Right lung (tissue), 5 donors: ENCODE measurements around the gene NACAD. TPM values are rescaled to one million over a fixed set of nuclear protein-coding genes. Genes with fewer than 3 reads are reported as not detected.
"Not testable (repeated sequence)": the region's sequence is repeated elsewhere in the genome, so short reads cannot be mapped to it uniquely, and the experiment has no call there.

ENCODE experiments used
- DNase-seq, 2 donors: peaks; one replicate each; pipeline ENCODE4 v3.0.0-alpha.2; 2013
- polyA plus RNA-seq, 5 donors: library from polyadenylated mRNA; unstranded; fragments of 120-200 nt; gene quantifications; one replicate each; pipeline versions ENCODE4 v1.2.1 to v1.2.3, GENCODE V29; 2013; ENCODE audit warnings: inconsistent platforms in 1 of 5, low replicate concordance in 1 of 5; ENCODE audit not compliant: insufficient read length in 5 of 5, insufficient read depth in 1 of 5

NACAD gene
- polyA plus RNA-seq, 5 donors = 5.7 to 10.5 (median 8.2) TPM

DNA sequence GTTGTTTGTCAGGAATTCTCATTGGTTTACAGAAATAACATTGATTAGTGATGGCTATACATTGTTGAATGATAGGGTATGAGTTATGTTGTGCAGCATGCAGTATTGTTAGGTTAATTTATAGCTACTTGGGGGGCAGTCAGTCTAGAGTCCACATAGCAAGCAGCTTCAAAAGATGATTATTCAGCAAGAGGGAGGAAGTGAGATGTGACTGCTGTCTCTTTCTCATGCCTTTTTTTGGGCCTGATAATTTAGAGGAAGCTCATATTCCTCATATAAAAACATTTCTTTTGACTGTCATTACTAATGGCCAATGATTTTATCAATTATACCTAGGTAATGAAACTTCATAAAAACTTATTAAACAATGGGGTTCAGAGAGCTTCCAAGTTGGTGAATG lies 26.2 kb upstream of the NACAD start:
- no peak for DNase-seq

DNA sequence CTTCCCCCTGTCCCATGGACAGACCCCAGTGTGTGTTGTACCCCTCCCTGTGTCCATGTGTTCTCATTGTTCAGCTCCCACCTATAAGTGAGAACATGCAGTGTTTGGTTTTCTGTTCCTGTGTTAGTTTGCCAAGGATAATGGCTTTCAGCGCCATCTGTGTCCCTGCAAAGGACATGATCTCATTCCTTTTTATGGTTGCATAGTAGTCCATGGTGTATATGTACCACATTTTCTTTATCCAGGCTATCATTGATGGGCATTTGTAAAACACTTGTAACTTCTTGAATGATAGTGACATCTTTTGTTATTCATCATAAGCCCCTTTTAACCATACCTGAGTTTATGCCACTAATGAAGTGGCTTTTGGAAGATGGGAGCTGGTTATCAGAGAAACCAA lies 25.5 kb upstream of the NACAD start:
- DNase-seq = not testable (repeated sequence)

DNA sequence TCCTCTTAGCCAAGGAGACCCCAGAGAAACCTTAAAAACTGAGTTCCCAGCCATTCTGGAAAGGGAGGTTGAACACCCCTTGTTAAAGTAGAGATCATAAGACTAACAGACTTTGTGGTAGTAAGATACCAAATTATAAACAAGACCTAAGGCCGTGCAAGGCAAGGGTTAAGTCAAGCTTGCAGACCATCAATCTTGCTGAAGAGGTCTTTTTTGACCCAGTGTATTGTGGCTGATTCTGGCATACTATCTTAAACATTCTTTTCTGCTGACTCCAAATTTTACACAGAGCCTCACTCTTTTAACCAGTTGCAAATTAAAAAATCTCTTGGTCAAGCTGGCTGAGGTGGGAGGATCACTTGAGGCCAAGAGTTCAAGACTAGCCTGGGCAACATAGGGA lies 23.9 kb upstream of the NACAD start:
- no peak for DNase-seq

DNA sequence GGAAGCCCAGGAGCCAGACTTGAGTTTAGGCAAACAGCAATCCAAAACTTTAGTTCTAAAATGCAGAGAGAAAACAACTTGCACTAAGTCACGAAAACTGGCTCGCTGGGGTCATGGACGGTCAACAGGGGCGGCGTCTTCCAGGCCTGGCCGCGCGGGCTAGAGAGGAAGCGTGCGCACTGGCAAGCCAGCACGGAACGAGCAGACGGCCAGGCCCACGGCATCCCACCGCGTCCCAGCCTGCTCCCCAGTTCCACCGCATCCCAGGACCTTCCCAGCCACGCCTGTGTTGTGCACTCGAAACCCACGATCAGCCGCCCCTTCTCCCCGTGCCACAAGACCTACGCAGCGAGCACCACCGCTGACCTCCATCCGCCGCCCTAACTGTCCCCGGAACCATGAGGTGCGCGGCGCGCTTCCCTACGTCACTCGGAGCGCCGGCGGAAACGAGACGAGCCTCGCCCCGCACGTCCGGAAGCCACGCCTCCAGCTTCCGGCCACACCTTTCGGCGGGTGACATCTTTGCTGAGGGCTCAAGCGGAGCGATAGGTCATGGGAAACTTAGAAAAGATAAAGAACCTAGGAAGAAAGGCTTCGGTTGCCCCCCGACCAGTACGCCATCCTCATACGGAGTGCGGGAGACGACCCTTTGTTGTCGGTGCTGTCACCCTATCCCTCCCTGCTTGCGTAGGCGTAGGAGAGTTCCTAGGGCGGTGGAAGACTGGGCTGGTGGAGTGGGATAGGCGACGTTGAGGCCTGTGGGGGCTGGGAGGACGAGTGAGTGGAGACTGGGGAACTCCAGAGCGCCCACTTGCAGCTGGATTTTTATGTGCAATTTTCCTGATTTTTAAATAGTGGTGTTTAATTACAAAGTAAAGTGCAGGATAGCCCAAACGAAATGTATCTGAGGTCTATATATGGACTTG lies 22.8 kb upstream of the NACAD start, which contains the start of gene TBRG4:
TBRG4 (minus strand) TSS at position 400 of the 926 bp plus-strand sequence. CDS start 2,460 bp downstream, outside the sequence.
- peak; percentile 96 for DNase-seq

DNA sequence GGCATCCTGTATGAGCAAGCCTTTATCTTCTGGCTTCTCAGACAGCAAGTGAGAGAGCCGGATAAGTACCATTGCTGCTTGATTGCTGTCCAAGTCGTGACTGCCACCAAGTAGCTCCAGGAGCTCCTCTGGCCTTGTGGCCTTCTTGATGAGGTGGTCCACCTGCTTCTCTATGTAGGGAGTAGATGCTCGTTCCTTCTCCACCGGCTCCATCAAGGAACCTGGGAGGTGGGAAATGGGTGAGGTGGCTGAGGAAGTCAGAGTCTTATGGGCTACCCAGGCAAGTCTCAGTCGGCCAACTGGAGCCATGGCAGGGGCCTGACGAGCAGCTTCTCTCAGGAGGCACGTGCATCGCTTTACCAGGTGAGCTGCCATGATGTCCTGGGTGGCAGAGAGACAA lies 20.1 kb upstream of the NACAD start:
- DNase-seq = no peak

DNA sequence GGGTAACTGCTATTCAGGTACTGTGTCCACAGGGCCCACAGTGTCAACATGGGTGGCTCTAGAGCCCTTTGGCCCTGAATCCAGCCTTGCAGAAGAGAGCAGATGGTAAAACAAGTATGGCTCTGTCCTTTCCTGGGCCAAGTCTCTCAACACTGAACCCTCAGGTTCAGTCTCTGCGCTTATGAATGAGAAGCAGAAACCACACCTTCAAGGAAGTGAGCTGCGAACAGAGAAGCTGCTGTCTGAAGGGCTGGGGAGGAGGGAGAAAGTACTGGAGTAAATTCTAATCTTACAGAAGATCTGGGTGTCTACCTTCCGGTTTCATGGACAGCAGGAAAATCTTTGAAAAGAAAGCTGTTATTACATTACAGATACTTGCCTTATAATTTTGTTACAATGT lies 18.6 kb upstream of the NACAD start:
- DNase-seq = no peak

DNA sequence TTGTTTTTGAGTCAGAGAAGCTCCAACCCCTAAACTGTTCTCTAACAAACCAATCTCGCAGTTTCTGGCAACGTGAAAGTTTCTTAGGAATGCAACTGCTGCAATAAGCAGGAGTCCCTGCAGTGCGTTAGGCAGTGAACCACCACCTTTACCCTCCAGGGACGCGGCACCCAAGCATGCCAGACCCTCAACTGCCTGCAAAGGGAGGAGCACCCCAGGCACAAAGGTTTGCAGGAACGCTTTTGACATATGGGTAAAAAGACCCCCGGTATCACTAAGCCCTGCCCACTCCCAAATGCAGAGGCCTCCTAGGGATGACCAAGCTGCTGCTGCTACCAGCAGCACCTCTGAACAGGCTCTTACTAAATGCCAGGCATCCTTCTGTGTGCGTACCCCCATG lies 18.1 kb upstream of the NACAD start:
- DNase-seq = no peak

DNA sequence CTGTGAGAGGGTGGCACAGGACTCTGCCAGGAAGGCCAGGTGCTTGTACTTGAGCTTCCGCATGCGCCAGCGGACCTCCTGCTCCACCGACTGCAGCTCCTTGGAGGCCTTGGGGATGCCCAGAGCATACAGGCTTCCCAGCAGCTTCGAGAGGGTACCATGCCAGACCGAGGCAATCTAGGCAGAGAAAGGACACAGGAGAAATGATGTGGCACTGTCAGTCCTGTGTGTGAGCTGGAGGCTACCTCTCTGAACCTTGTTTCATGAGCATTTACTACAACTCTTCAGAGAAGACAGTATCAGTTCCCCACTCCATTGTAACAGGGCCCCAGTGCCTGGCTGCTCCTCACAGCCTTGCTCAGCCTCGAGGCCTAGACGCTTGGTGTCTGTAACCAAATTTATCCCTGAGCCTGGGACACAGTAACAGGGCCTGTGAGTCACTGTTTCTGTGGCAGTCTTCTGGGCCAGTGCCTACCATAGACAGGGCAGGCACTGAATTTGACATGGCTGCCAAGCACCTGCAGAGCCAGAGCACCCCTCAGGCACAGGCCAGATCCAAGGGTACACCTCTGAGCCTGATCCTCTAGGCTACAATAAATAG lies 16.9 kb upstream of the NACAD start:
- DNase-seq = no peak

DNA sequence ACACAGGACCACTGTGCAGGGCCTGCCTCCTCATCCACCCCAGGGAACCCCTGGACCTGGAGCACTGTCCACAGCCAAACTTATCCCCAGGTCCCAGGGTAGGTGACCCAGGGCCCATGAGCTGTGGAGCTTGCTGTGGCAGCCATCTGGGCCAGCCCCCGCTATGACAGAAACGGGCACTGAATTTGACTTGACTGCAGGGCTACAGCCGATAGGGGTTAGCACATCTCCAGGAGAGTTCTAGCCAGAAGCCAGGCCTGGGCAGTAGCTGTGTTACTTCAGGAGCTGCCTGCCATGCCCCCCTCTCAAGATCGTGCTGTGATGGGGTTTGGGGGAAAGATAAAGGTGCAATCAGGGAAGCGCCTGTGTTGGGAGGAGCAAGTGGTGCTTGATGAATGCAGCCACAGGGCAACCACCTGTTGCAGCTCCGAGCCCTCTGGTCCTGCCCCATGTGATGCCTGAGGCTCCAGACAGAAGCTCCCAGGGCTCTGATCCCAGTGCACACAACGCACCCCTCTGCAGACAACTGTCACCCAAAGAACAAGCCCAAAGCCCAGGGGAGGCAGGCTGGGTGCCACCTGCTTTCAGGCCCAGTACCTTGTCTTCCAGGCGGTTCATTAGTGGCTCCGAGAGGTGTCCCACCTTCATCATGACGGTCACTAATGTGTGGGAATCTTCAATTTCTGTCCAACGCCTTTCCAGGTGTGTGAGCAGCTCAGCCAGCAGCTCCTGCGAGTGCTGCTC lies 16.2 kb upstream of the NACAD start:
- DNase-seq = no peak

DNA sequence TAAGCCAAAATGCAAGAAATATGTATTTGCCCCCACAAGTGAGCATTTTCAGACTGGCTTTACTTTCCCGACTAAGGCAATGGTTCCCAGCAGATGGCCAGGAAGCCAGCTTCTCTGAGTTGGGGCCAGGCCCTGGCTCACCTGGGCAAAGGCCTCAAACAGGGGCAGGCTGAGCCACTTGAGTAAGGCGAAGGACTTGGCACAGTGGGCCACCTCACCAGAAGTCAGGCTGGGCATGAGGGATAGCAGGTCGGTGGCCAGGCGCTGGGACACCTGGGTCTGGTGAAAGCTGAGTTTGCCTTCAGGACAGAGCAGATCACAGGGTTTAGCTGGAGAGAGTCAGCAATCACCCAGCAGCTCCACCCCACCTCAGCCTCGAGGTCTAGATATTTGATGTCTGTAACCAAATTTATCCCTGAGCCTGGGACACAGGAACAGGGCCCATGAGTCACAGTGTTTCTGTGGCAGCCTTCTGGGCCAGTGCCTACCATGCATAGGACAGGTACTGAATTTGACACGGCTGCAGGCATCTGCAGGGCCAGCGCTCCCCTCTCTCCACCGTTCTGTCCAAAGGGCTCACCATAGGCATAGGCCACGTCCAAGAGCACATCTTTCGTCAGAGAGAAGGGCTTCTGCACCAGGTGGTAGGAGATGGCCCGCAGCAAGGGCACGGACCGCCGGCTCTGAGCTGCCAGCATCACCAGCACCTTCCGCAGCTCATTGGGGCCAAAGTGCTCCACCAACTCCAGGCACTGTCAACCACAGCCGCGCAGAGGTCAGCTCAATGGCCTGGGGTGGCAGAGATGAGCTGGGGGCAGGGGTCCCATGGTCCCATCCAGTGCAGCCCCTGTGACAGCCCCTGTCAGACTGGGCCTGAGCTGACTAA lies 15.4 kb upstream of the NACAD start:
- no peak for DNase-seq

DNA sequence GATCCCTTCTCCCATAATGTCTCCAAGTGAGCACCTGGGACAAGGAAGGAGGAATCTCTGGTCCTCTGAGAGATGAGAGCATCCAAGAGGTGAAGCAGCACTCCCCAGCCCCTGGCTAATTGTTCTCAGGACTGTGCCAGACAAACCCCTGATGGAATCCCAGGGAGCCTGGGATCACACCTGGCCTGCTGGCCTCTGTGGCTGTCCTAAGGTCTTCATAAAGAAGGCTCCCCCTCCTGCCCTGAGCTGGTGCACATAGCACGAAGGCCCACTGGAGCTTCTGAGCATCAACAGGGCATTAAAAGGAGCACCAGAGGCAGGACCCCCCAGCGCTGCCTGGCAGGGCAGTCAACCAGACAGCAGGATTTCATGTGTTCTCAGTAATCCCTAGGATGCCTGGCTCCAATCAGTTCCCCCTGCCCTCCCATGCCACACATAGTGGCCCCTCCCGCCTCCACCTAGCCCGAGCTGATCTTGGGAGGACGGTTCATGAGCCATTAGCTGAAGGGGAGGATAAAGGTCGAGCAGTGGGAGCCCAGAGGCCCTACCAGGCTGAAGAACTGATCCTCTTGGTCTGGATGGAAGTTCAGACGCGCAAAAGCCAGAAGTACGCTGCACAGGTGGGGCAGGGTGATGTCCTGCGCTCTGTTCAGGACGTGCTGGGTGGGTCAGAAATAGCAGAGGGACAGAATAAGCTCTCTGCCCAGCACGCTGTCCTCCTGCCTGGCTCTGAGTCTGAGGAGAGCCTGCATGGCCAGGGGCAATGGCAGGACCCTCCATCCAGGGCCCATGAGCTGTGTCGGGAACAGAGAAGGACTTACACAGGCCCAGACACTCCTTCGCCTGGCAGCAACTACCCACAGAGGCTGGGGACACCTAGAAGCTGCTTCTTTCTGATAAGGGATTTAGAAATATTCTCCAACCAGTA lies 14.3 kb upstream of the NACAD start:
- DNase-seq = no peak

DNA sequence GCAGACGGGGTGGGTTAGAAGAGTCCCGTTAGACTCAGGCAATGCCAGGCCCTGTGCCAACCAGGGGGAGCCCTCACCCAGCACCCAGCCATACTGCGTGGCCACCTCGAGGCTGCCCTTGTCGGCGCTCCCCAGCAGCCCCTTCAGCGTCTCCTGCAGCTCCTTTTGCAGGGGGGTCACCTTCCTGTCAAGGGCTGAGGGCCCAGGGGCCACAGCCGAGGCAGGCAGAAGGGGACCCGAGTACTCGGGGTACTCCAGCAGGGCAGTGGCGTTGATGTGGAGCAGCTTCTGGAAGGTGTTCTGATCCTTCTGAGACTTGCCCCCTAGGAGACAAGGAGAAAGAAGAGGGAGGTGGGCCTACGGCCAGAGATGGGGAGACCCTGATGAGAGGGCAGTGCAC lies 13.0 kb upstream of the NACAD start:
- no peak for DNase-seq

DNA sequence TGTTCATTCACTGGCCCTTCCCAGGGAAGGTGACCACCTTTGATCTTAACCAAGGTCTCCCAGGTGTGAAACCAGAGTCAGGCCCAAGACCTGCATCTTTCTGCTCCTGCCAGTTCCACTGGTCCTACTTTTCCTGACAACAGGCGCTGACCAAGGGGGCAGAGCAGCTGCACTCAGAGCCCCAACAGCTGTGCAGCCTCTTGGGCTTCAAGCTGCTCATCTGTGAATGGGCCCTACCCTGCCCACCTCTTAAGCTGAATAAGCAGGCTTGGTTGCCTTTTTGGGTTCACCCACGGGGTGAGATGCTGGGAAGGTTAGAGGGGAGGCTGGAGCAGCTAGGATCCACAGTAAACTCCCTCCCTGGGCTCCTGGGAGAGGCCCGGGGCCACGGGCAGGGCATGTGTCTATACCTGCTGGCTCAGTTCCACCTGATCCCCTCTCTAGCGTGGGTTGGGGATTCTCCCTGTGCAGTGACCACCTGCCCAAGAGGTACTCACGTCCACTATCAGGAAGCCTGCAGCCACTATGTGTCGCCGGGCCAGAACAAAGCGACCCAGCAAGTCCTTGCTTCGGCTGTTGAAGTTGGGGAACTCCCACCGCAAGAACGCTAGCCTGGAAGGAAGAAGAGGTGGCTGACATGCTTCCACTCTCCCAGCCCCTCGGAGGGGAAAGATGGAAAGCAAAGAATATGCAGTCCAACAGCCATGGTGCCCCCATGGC lies 12.2 kb upstream of the NACAD start:
- DNase-seq = no peak

DNA sequence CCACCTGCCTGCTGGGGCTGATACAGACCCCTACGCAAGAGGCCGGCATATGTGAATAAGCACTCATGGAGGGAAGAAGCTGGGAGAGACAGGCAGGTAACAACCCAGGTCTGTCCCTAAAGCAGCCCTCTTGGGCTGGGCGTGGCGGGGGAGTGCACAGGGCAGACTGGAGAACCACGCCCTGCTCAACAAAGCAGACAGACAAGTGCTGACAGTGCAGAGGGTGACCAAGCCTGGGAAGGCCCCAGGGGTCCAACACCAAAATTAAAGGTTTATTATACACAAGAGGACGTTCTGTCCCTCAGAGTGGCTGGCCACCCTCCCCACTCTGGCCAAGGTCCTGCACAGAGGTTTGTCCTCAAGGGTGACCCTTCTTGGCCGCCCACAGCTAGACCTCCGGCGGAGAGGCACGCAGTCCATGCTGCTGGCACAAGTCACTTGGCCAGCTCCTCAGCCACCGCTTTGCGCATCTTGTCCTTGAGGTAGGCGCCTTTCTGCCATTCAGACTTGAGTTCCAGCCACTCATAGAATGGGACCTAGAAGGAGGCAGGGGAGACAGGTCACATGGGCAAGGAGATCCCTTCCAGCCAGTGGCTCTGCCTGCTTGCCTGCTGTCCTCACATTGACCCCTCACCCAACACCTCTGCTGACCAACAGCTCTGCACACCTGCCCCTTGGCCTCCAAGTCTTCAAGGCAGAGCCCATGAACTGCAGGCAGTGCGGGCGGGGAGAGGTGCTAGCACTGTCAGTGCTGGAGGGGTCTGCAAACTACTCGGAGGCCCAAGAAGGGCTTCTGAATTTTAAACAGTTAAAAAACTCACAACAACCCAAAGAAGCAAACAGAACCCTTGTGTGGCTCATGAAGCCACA lies 11.4 kb upstream of the NACAD start:
- no peak for DNase-seq

DNA sequence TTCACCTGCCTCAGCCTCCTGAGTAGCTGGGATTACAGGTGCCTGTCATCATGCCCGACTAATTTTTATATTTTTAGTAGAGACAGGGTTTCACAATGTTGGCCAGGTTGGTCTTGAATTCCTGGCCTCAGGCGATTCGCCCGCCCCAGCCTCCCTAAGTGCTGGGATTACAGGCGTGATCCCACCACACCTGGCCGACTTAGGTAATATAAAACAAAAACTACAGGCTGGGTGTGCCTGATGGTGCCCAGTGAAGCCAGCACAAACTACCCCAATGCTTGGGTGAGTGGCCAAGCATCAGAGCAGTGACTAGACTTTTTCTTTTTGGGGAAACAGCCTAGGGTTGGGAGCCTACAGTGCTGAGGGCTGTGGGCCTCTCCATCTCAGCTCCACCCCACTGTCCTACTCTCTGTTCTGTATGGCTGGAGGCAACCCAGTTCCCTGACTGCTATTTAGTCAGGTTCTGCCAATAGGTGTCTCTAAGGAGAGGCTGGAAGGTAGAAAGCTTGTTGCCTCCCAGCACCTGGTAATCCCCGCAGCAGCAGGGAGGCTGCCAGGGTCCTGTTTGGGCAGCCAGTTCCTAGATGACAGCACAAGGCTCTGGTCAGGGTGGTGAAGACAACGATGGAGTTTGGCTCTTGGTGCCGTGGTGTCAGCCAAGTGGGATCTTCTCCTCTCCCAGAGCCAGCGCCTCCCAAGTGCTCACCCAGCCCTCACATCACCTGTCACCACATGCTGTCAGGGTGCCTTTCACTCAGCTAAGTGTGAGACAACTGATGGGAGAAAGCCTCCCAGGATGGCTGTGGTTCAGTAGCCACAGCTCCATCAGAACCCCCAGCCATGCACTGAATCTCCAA lies 10.4 kb upstream of the NACAD start:
- no peak for DNase-seq

DNA sequence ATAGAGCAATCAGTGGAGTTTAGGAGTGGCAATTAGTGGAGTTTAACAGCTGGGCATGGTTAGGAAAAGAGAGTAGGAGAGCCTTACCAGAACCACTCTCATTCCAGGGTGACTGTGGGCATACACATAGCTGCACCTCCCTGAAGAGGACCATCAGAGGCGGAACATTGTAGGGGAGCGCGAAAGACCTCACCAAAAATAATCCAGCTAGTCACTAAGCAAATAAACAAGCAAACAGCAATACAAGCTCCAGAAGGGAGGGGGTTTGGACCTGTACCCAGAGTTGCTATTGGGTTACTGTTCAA lies 4.1 kb upstream of the NACAD start:
- DNase-seq = no peak

DNA sequence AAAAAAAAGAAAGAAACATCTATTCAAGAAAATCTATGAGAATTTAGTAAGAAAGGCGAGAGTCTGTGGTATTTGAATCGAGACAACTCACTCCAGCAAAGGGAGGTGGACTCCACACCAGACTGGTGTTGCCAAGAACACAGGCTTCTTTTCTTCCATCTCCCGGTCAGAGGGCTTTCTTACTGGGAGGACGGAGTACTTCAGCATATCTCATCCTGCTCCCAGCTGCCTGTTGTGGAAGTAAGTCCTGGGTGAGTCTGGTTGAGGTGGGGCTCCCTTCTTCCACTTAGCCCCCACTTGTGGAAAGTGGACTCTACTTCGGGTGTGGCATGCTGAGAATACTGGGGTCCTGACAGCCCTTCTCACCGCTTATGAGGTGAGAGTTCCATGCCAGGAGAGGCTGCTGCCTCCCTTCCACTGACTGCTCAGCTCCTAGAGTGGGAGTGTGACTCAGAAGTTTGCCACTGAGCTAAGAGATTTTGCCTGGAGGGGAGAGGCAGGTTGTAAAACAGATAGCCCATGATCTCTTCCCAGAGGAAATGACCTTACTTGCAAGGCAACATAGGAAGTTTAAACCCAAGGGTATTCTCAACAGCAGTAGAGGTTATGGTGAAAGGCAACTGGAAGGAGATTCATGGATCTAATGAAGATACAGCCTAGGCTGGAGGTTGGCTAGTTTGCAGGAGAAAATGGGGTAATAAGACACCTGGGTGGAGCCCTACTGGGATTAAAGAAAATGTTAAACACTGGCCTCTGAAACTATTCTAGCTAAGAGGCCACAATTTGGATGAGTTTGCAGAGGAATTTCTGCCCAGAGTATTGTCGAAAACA lies 3.5 kb upstream of the NACAD start:
- DNase-seq = no peak
